HUES64 (cell line): ENCODE measurements around the gene CGB1.
"Not testable (repeated sequence)": the region's sequence is repeated elsewhere in the genome, so short reads cannot be mapped to it uniquely, and the experiment has no call there.

ENCODE experiments used
- H3K27ac ChIP-seq: 2 replicates; pipeline ENCODE4 v1.7.0; 2013; ENCODE audit warnings: low read depth, low read length, inconsistent platforms
- H3K27me3 ChIP-seq: 2 replicates; pipeline ENCODE4 v1.6.1; 2013; ENCODE audit warnings: mild to moderate bottlenecking, low read length; ENCODE audit not compliant: insufficient read depth
- H3K36me3 ChIP-seq: 2 replicates; pipeline ENCODE4 v1.6.1; 2013; ENCODE audit warnings: mild to moderate bottlenecking, low read length; ENCODE audit not compliant: insufficient read depth
- H3K4me1 ChIP-seq: 2 replicates; pipeline ENCODE4 v1.6.1; 2013; ENCODE audit warnings: mild to moderate bottlenecking, low read length, moderate library complexity; ENCODE audit not compliant: insufficient read depth
- H3K4me3 ChIP-seq: 2 replicates; pipeline ENCODE4 v1.5.1; 2013; ENCODE audit warnings: mild to moderate bottlenecking, low read length, moderate library complexity
- H3K9ac ChIP-seq: 2 replicates; pipeline ENCODE4 v1.6.1; 2013; ENCODE audit warnings: mild to moderate bottlenecking, low read depth, low read length
- H3K9me3 ChIP-seq: 2 replicates; pipeline ENCODE4 v1.6.1; 2013; ENCODE audit warnings: low read depth, low read length; ENCODE audit not compliant: insufficient read depth
- WGBS: fragments of 150-250, 120-280 bp; methylation state at CpG from one replicate; pipeline ENCODE4 v1.1.7; 2013; ENCODE audit warnings: missing lambda C conversion rate; 5-methylcytosine and 5-hydroxymethylcytosine counted together

The CGB1 gene

DNA sequence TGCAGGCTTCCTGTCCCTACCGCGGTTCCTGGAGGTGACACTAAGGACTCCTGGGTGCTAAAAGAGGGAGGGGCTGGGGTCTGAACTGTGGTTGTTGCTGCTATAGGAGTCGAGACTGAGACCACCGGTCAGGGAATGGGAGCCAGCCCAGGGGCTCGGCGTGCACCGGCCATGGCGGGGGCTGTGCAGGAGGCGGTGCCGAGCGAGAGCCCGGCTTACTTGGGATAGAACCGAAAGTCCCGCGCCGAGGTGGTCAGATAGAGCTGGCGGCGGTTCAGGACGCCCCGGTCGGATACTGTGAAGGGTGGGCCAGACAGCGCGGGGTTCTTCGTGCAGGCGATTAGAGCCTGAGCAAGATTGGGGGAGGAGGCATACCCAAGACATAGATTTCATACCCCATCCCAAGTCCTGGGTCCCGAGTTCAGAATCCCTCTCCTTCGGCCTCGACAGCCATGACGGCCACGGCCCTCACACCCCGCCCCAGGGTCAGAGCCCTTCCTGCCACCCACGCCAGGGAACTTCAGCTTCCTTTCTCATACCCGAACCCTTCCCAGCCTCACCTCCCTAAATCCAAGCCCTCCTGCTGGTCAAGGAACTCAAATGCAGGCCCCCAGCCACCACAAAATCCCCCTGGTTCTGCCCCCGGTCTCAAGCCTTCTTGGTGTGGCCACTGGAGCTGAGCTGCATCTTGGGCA, 20.4 kb upstream of the CGB1 start:
- peaks cover 53% of the 10 kb centered on the region for H3K27me3 ChIP-seq
- H3K27ac ChIP-seq = not testable (repeated sequence)

GRCh38 chr19:49056101-49056901, 19.6 kb upstream of the CGB1 start:
- WGBS = 2% methylated on average over 63 of the region's 63 CpGs
- Histone ChIP-seq H3K4me3 (peak overlapping the region; percentile 63), H3K4me1 (0 out of 2 replicates have a peak, but pooled peaks cover 3% of the 10 kb centered on the region), H3K9me3 (no peaks in the 10 kb centered on the region), H3K9ac (no peak overlapping the region), H3K27me3 (peaks cover 53% of the 10 kb centered on the region), H3K27ac (no peak overlapping the region), H3K36me3 (no peaks in the 10 kb centered on the region)

More for the DNA sequence above, 20.4 kb upstream of the CGB1 start:
- 8% methylated on average over 31 of the region's 34 CpGs for WGBS
- H3K36me3 ChIP-seq, H3K9me3 ChIP-seq, H3K4me1 ChIP-seq, H3K9ac ChIP-seq: not testable (repeated sequence)
- peak overlapping the region; percentile 63 for H3K4me3 ChIP-seq

DNA sequence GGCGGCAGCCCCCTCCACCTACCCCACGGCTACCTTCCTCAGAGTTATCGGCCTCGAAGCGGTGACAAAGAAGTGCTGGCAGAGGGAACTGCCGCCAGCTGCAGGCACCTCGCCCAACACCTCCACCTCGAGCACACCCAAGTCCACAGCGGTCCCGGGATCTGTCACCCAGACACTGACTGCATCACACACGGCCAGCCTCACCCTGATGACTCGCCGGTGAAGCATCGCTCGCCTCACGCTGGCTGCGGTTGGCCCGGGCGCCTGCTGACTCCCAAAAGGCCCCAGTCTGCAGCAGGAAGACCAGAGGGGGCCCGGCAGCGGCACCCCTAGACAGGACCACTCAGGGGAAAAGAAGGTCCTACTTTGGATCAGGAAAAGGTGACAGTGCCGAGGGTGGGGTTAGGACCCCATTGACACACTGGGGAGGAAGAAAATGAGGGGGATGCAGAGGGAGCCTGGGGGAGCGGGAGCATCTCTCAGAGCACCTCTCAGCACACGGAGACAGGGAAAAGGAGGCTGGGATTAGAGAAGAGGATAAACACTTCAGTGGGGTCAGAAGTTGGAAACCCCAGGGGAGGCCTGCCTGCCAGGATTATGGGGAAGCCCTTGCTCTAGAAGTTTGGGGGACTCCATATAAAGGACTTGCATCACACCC, 13.8 kb upstream of the CGB1 start:
- 72% methylated on average over 24 of the region's 24 CpGs for WGBS
- not testable (repeated sequence) for H3K9ac ChIP-seq, H3K36me3 ChIP-seq, H3K4me1 ChIP-seq, H3K9me3 ChIP-seq, H3K27ac ChIP-seq, H3K4me3 ChIP-seq, H3K27me3 ChIP-seq

- H3K4me1 ChIP-seq, H3K27ac ChIP-seq, H3K4me3 ChIP-seq, H3K27me3 ChIP-seq, H3K9me3 ChIP-seq, H3K36me3 ChIP-seq, H3K9ac ChIP-seq: not testable (repeated sequence)
- WGBS = no CpG with 5 or more reads among the region's 4 CpGs
Observed at GRCh38 chr19:49049834-49050233, 13.1 kb upstream of the CGB1 start.

DNA sequence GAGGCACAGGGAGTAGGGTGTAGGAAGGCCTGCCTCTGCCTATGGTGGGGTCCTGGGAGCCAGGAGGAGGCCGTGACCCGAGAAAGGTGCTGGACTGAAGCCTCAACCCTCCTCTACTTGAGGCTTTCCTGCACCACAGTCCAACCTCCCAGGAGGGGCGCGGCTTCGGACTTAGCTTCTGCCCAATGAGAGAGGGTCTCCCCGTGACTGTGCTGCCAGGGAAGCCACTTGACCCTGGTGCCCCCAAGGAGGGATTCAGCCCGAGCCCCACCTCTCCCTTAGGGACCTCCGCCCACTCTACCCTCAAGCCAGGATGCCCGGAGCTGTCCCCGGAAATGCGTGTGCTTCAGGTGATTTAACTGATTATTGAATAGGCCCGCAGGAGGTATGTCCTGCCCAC, 12.3 kb upstream of the CGB1 start, which contains the start of gene CGB8:
CGB8 (minus strand) TSS at position 101 of the 400 bp plus-strand sequence. CDS start 372 bp downstream, outside the sequence.
- H3K9ac ChIP-seq, H3K36me3 ChIP-seq, H3K4me3 ChIP-seq, H3K27ac ChIP-seq, H3K9me3 ChIP-seq, H3K4me1 ChIP-seq, H3K27me3 ChIP-seq: not testable (repeated sequence)
- 79% methylated on average over 10 of the region's 12 CpGs for WGBS

DNA sequence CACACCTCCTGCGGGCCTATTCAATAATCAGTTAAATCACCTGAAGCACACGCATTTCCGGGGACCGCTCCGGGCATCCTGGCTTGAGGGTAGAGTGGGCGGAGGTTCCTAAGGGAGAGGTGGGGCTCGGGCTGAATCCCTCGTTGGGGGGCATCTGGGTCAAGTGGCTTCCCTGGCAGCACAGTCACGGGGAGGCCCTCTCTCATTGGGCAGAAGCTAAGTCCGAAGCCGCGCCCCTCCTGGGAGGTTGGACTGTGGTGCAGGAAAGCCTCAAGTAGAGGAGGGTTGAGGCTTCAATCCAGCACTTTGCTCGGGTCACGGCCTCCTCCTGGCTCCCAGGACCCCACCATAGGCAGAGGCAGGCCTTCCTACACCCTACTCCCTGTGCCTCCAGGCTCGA, 6.9 kb upstream of the CGB1 start, which contains the start of gene CGB5:
CGB5 (plus strand) TSS at position 301 of the 400 bp plus-strand sequence. CDS start 362 bp downstream, outside the sequence.
- not testable (repeated sequence) for H3K4me3 ChIP-seq, H3K27ac ChIP-seq, H3K9ac ChIP-seq, H3K36me3 ChIP-seq, H3K9me3 ChIP-seq, H3K27me3 ChIP-seq, H3K4me1 ChIP-seq
- 82% methylated on average over 14 of the region's 15 CpGs for WGBS

DNA sequence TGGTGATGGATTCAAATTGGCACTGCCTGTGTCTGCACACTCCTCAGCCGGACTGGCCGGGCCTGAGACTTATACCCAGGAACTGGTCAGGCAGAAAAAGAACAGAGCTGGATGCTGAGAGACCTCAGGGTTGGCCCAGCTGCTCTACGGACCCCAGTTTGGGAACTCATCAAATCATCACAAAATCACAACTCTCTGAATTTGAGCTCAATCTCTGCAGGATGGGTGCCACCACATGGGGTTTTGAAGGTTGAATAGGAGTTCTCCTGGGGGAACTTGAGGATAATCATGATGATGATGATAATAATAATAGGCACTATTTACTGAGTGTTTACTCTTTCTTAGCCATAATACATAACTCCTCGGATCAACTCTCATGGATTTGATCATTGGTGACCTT, 6.0 kb upstream of the CGB1 start:
- no CpG with 5 or more reads among the region's 4 CpGs for WGBS
- H3K9me3 ChIP-seq, H3K4me1 ChIP-seq, H3K27me3 ChIP-seq, H3K4me3 ChIP-seq, H3K9ac ChIP-seq, H3K27ac ChIP-seq, H3K36me3 ChIP-seq: not testable (repeated sequence)

DNA sequence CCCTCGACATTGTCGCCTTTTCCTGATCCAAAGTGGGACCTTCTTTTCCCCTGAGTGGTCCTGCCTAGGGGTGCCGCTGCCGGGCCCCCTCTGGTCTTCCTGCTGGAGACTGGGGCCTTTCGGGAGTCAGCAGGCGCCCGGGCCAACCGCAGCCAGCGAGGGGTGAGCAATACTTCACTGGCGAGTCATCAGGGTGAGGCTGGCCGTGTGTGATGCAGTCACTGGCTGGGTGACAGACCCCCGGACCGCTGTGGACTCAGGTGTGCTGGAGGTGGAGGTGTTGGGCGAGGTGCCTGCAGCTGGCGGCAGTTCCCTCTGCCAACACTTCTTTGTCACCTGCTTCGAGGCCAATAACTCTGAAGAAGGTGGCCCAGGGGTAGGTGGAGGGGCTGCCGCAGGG, 5.5 kb upstream of the CGB1 start:
- Histone ChIP-seq H3K27me3 (no peaks in the 10 kb centered on the region), H3K36me3 (no peaks in the 10 kb centered on the region), H3K27ac (no peak overlapping the region), H3K4me3 (no peak overlapping the region), H3K4me1 (no peaks in the 10 kb centered on the region), H3K9ac (no peak overlapping the region), H3K9me3 (no peaks in the 10 kb centered on the region)
- WGBS = 76% methylated on average over 17 of the region's 17 CpGs

- 93% methylated on average over 3 of the region's 9 CpGs for WGBS
Observed at GRCh38 chr19:49039736-49040135, 3.0 kb upstream of the CGB1 start.

GRCh38 chr19:49038557-49039276, 2.0 kb upstream of the CGB1 start:
- H3K9ac ChIP-seq, H3K27ac ChIP-seq, H3K9me3 ChIP-seq, H3K36me3 ChIP-seq, H3K4me3 ChIP-seq, H3K27me3 ChIP-seq, H3K4me1 ChIP-seq: not testable (repeated sequence)
- WGBS = 84% methylated on average over 26 of the region's 26 CpGs

More at GRCh38 chr19:49039736-49040135, 3.0 kb upstream of the CGB1 start:
- H3K27me3 ChIP-seq, H3K9me3 ChIP-seq, H3K4me3 ChIP-seq, H3K27ac ChIP-seq, H3K4me1 ChIP-seq, H3K36me3 ChIP-seq, H3K9ac ChIP-seq: not testable (repeated sequence)

- H3K27ac ChIP-seq, H3K27me3 ChIP-seq, H3K9me3 ChIP-seq, H3K9ac ChIP-seq, H3K36me3 ChIP-seq, H3K4me1 ChIP-seq, H3K4me3 ChIP-seq: not testable (repeated sequence)
- WGBS = 95% methylated on average over 3 of the region's 8 CpGs
Observed at GRCh38 chr19:49038111-49038510, 1.4 kb upstream of the CGB1 start.
